ENCODE results near the gene FLG.
"Not testable (repeated sequence)": the region's sequence is repeated elsewhere in the genome, so short reads cannot be mapped to it uniquely, and the experiment has no call there.

GRCh38 chr1:152303139-152303872, 21.7 kb downstream of the FLG start:
- not testable (repeated sequence) for TF ChIP-seq CTCF (IDR thresholded peaks at IDR 0.05; ENCODE audit: borderline replicate concordance, extremely low read depth, low read length, poor library complexity, severe bottlenecking); EZH2 (IDR thresholded peaks at IDR 0.05; ENCODE audit: borderline replicate concordance, low read depth, low read length, severe bottlenecking)

Data from DND-41 (cell line).